GM21360 (cell line): ENCODE measurements around the gene FOXL1.

Experiments
- ATAC-seq: cut with Tn5 transposase; IDR thresholded peaks from one replicate; pipeline ENCODE4 v1.9.1; 2021; ENCODE audit warnings: mild to moderate bottlenecking, moderate library complexity; ENCODE audit not compliant: unreplicated experiment

Gene FOXL1

DNA sequence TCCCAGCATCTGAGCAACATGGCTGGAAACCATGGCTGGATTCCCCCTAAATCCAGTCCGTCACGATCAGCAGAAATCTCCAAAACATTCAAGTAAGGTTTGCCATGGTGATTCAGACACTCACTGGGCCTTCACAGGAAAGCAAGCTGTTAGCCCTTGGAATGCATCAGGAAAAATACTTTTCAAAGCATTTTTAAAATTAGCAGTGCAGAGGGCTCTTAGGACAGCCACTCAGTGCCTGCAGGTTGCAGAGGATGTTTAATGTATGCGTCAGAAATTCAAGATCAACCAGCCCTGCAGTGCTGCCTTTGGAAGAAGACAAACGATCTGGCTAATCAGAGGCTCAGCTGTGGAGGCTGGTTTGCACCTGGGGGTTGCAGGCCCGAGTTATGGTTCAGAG is 50.3 kb downstream of the FOXL1 start:
- no peak for ATAC-seq

DNA sequence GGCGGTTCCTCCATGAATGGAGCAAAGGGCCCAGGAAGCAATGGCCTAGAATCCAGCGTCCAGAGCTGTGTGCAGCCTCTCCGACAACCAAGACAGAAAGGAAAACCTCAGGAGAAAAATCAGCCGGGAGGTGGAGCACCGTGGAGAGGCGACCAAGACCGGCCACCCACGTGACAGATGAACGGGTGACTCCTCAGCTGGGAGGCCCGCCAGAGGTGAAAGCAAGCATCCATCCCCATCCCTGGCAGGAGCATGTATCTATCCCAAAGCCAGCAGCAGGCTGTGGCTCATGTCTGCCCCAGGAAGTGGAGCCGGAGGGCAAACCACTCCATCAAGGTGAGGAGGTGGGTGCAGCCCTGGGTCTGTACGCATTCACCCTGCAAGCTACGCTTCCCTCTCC is 52.1 kb downstream of the FOXL1 start:
- no peak for ATAC-seq

DNA sequence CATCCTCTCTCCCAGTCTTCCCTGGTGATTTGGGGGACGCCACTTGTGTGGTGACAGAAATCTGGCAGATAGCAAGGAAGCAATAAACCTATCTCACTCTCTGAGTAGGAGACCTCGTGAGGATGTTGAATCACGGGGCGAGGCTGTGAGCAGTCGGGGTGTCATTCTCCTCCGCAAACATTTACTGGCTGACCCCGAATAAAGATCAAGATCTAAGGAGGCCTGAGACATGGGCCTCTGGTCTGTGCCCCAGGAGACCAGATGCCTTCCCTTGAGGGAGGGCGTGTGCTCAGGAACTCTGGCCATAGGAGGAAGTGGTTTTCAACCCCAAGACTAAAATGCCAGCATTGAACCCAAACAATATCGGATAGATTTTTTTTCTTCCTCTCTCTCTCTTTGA is 53.1 kb downstream of the FOXL1 start:
- ATAC-seq: no peak
